Heart left ventricle (tissue), 16 donors: Measurements from ENCODE around the gene NDOR1. TPM values are rescaled to one million over a fixed set of nuclear protein-coding genes. Genes with fewer than 3 reads are reported as not detected.

Experiments
- ATAC-seq, 4 donors: fragments of 200-7000 bp; cut with Tn5 transposase; one replicate each; pipeline ENCODE4 v1.9.1; 2020 to 2022; ENCODE audit warnings: moderate library complexity in 4 of 4, mild to moderate bottlenecking in 3 of 4, moderate number of reproducible peaks in 1 of 4
- DNase-seq, 5 donors: peaks; one replicate each; pipeline ENCODE4 v3.0.0-alpha.2; 2020
- H3K27ac ChIP-seq, 12 donors: fragments of 200-600 bp; sonication (generic) in 4 of 12; one replicate each; pipeline versions ENCODE4 v1.5.0 to v1.8.0; 2016 to 2022; ENCODE audit warnings: mild to moderate bottlenecking in 2 of 12
- H3K27me3 ChIP-seq, 9 donors: fragments of 200-600 bp; sonication (generic) in 2 of 9; one replicate each; pipeline versions ENCODE4 v1.5.1 to v1.8.0; 2016 to 2022; ENCODE audit warnings: mild to moderate bottlenecking in 3 of 9
- H3K36me3 ChIP-seq, 9 donors: fragments of 200-600 bp; sonication (generic) in 2 of 9; one replicate each; pipeline versions ENCODE4 v1.5.0 to v1.8.0; 2018 to 2022; ENCODE audit warnings: mild to moderate bottlenecking in 2 of 9
- H3K4me1 ChIP-seq, 12 donors: fragments of 200-600 bp; sonication (generic) in 4 of 12; one replicate each; pipeline versions ENCODE4 v1.5.0 to v1.8.0; 2016 to 2022; ENCODE audit warnings: mild to moderate bottlenecking in 3 of 12
- H3K4me3 ChIP-seq, 12 donors: fragments of 200-600 bp; sonication (generic) in 4 of 12; one replicate each; pipeline versions ENCODE4 v1.5.0 to v1.8.0; 2017 to 2022; ENCODE audit warnings: mild to moderate bottlenecking in 9 of 12, moderate library complexity in 4 of 12
- H3K9me3 ChIP-seq, 12 donors: fragments of 200-600 bp; sonication (generic) in 4 of 12; one replicate each; pipeline versions ENCODE4 v1.5.0 to v1.8.0; 2016 to 2022; ENCODE audit warnings: mild to moderate bottlenecking in 1 of 12
- POLR2A ChIP-seq, 2 donors: fragments of 450-650 bp; IDR thresholded peaks; one replicate each; pipeline ENCODE4 v1.6.1; 2017; ENCODE audit warnings: antibody characterized with exemption in 2 of 2, mild to moderate bottlenecking in 2 of 2, moderate library complexity in 2 of 2
- WGBS, 4 donors: extraction: QIAGEN DNeasy Blood & Tissue Kit in 2 of 4; methylation state at CpG; one replicate each; pipeline versions ENCODE4 v1.1.5 to v1.1.7; 2013 to 2018; 5-methylcytosine and 5-hydroxymethylcytosine counted together
- intact Hi-C, 10 donors: fragments of 100-400 bp; cut with DNase I; formaldehyde crosslinking; loops; one replicate each; pipeline versions ENCODE4 v1.11.1 to v1.14.2; 2022
- polyA plus RNA-seq, 2 donors: library from polyadenylated mRNA; stranded (reverse); fragments of 200-250 nt; gene quantifications; one replicate each; pipeline ENCODE4 v1.2.3, GENCODE V29; 2013
- total RNA-seq, 9 donors: library from RNA; depleted of rRNA in 2 of 9; stranded (reverse); fragments of >200 nt in 2 of 9; fragmentation: NEBNext Ultra II Directional in 3 of 9; extraction: Animal tissue kit (Norgen Biotek cat#: 25700) in 3 of 9; gene quantifications; one replicate each; pipeline versions ENCODE4 v1.1.0 to v1.2.4, GENCODE V29; 2016 to 2023
- TF ChIP-seq, protein P1 (sequence below), 12 donors: fragments of 200-600 bp; sonication (generic) in 4 of 12; IDR thresholded peaks; one replicate each; pipeline versions ENCODE4 v1.5.0 to v1.8.0; 2018 to 2022; ENCODE audit warnings: antibody characterized with exemption in 12 of 12, mild to moderate bottlenecking in 5 of 12
- donor health status: ischemic (EF 13 %, LVEDD 7.1; RV severe dilation, severe dysfunction).
- donor health status: healthy with polysubstance abuse.
- donor health status: DM: no; HTN: yes; CAD: no.
- donor health status: DM: no; HTN: no; CAD: no.
- donor health status: ischemic (EF 25% LVEDD 6.9; RV normal size, moderate dysfunction).
- donor health status: ischemic (EF 25% LVEDD 5.7; RV mildly dilated, moderate dysfunction).
- donor health status: healthy.
- donor health status: DM: yes; HTN: yes; CAD: no.
- donor health status: ischemic (EF 35%, LVEDD 5.7; RV mildly dilated, moderate dysfunction).
- donor health status: nonischemic (EF 11% LVEDD 7.7; RV severe dilation, severe dysfunction).
- donor health status: DM: yes; HTN: yes; CAD: no.
- donor health status: PGD.
- donor health status: ischemic (EF 29% LVEDD 5.4; RV normal size, mild dysfunction).
- donor health status: nonischemic (EF 23%, LVEDD 6.1; RV moderate dilation, normal function).

NDOR1 gene
- total and polyA plus RNA-seq, 11 donors, result 4.5 to 9.6 (median 6.2) TPM

DNA sequence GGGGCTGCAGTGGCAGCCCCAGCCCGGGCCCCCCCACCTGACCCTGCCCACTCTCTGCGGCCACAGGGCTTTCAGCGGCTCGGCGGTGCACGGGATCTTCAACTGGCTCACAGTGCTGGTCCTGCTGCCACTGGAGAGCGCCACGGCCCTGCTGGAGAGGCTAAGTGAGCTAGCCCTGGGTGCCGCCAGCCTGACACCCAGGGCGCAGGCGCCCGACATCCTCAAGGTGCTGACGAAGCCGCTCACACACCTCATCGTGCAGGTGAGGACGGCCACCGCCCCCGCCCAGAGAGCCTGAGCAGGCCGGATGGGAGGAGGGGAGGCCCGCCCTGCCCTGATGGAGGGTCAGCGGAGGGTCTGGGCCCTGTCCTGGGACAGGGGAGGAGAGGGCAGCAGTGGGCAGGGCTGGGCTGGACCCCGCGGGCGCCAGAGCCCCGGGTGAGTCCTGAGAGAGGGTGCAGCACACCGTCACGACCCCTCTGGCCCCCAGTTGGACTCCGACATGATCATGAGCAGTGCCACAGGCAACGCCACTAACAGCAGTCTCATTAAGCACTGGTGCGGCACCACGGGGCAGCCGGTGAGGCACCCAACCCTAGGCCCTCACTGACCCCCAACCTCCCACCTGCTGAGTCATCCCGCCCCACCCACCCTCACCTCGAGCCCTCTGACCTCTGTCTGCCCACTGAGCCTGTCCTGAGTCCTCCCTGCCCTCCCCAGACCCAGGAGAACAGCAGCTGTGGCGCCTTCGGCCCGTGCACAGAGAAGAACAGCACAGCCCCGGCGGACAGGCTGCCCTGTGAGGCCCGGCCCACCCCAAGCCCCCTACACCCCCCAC, 27.9 kb downstream of the NDOR1 start:
- H3K27me3 ChIP-seq, result peaks cover 8 to 51% (median 36%) of the 10 kb centered on the region in 9 donors
- WGBS, 4 donors, result 68 to 83% (median 78%) methylated on average over 14 to 40 of the region's 40 CpGs
- peaks cover 0 to 27% (median 15%) of the 10 kb centered on the region in 12 donors for H3K4me1 ChIP-seq
- H3K9me3 ChIP-seq, result no peaks in the 10 kb centered on the region
- no peak overlapping the region for H3K4me3 ChIP-seq
- H3K27ac ChIP-seq, result no peak overlapping the region
- ATAC-seq (no peak), DNase-seq (no peak)
- TF ChIP-seq POLR2A (IDR thresholded peaks at IDR 0.05), result no peak
- TF ChIP-seq, protein P1, sequence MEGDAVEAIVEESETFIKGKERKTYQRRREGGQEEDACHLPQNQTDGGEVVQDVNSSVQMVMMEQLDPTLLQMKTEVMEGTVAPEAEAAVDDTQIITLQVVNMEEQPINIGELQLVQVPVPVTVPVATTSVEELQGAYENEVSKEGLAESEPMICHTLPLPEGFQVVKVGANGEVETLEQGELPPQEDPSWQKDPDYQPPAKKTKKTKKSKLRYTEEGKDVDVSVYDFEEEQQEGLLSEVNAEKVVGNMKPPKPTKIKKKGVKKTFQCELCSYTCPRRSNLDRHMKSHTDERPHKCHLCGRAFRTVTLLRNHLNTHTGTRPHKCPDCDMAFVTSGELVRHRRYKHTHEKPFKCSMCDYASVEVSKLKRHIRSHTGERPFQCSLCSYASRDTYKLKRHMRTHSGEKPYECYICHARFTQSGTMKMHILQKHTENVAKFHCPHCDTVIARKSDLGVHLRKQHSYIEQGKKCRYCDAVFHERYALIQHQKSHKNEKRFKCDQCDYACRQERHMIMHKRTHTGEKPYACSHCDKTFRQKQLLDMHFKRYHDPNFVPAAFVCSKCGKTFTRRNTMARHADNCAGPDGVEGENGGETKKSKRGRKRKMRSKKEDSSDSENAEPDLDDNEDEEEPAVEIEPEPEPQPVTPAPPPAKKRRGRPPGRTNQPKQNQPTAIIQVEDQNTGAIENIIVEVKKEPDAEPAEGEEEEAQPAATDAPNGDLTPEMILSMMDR (IDR thresholded peaks at IDR 0.05), result no peak
- H3K36me3 ChIP-seq, result no peaks in the 10 kb centered on the region
- intact Hi-C loops, result loop anchor here in 1 of 10 donors (10.0 kb wide), 1 partner anchor 449 kb away; no protein-coding TSS in a partner anchor

GRCh38 chr9:137234055-137234697, 28.7 kb downstream of the NDOR1 start:
- intact Hi-C loops, result loop anchor here in 1 of 10 donors (10.0 kb wide), 1 partner anchor 449 kb away; no protein-coding TSS in a partner anchor
- TF ChIP-seq POLR2A (IDR thresholded peaks at IDR 0.05), result no peak
- TF ChIP-seq, protein P1 (IDR thresholded peaks at IDR 0.05), result no peak
- Histone ChIP-seq H3K4me3 (no peak overlapping the region), H3K27me3 (peaks cover 7 to 43% (median 31%) of the 10 kb centered on the region in 9 donors), H3K36me3 (no peaks in the 10 kb centered on the region), H3K9me3 (no peaks in the 10 kb centered on the region), H3K27ac (no peak overlapping the region), H3K4me1 (peaks cover 0 to 35% (median 18%) of the 10 kb centered on the region in 12 donors)
- DNase-seq (no peak), ATAC-seq (no peak)
- 60 to 73% (median 65%) methylated on average over 17 to 40 of the region's 40 CpGs for WGBS, 4 donors

DNA sequence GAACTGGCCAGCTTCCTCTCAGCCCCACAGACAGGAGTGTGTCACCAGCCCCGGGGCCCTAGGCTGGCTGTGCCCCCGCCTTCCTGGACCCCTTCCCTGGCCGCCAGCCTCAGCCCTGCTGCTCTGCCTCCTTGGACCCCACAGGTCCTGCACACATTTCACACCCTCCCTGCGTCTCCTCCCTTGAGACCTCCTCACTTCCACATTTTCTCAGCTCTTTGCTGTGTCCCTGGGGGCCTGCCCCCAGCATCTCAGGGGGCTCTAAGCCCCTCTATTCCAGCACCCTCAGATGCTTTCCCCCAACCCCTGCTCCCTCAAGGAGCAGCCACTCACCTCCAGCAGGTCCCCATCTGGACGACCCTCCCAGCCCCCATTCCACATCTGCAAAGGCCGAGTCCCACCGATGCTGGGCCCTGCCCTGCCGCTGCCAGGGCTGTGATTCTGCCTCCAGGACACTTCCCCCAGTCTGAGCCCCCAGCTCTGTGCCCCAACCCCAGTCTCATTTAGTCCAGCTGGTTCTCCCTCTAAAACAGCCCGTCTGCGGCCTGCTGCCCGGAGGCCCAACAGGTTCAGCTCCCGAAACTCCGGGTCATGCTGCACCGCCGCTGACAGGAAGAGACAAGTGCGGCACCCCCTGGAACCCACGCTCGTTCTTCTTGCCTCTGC, 29.4 kb downstream of the NDOR1 start:
- Histone ChIP-seq H3K36me3 (no peaks in the 10 kb centered on the region), H3K4me1 (peaks cover 0 to 42% (median 24%) of the 10 kb centered on the region in 12 donors), H3K4me3 (no peak overlapping the region), H3K27ac (no peak overlapping the region), H3K27me3 (peaks cover 4 to 36% (median 27%) of the 10 kb centered on the region in 9 donors), H3K9me3 (no peaks in the 10 kb centered on the region)
- DNase-seq, result no peak
- 72 to 81% (median 79%) methylated on average over 16 to 18 of the region's 18 CpGs for WGBS, 4 donors
- TF ChIP-seq, protein P1 (IDR thresholded peaks at IDR 0.05), result no peak
- no peak for TF ChIP-seq POLR2A (IDR thresholded peaks at IDR 0.05)
- ATAC-seq, result no peak
- intact Hi-C loops, result loop anchor here in 2 of 10 donors (5.0 to 10.0 kb wide), 2 partner anchors 118 to 450 kb away; no protein-coding TSS in a partner anchor
